SK-N-SH treated with all-trans-retinoic acid at 6 μM for 48 hours (cell line): Measurements from ENCODE around the gene SLC46A2.

Source experiments
- ATAC-seq: fragments of 200-7000 bp; cut with Tn5 transposase; 3 replicates; pipeline ENCODE4 v1.9.1; 2020; ENCODE audit warnings: mild to moderate bottlenecking, moderate library complexity
- ARNTL ChIP-seq: fragments of 450-650 bp; formaldehyde crosslinking; IDR thresholded peaks from 2 replicates; pipeline ENCODE4 v1.5.0; 2020; ENCODE audit warnings: low read depth, mild to moderate bottlenecking, moderate library complexity, borderline replicate concordance
- BACH2 ChIP-seq: fragments of 250-450 bp; sonication (Bioruptor Pico); IDR thresholded peaks from 2 replicates; pipeline ENCODE4 v1.9.0; 2021; ENCODE audit warnings: mild to moderate bottlenecking, borderline replicate concordance
- CSDC2 ChIP-seq: fragments of 250-450 bp; sonication (Bioruptor Pico); IDR thresholded peaks from 2 replicates; pipeline ENCODE4 v1.5.0; 2020; ENCODE audit warnings: mild to moderate bottlenecking, moderate library complexity
- ESRRG ChIP-seq: fragments of 250-450 bp; sonication (Bioruptor Pico); IDR thresholded peaks from 2 replicates; pipeline ENCODE4 v1.6.1; 2021; ENCODE audit warnings: mild to moderate bottlenecking
- GLIS3 ChIP-seq: fragments of 250-450 bp; sonication (Bioruptor Pico); IDR thresholded peaks from 2 replicates; pipeline ENCODE4 v1.5.0; 2020; ENCODE audit warnings: mild to moderate bottlenecking, moderate library complexity
- ISL1 ChIP-seq: fragments of 250-450 bp; sonication (Bioruptor Pico); IDR thresholded peaks from 2 replicates; pipeline ENCODE4 v2.1.2; 2022; ENCODE audit warnings: mild to moderate bottlenecking, moderate library complexity
- OSR1 ChIP-seq: fragments of 250-450 bp; sonication (Bioruptor Pico); IDR thresholded peaks from 2 replicates; pipeline ENCODE4 v1.8.0; 2022; ENCODE audit warnings: moderate library complexity, mild to moderate bottlenecking, inconsistent platforms
- PPARA ChIP-seq: fragments of 250-450 bp; sonication (Bioruptor Pico); IDR thresholded peaks from 2 replicates; pipeline ENCODE4 v1.5.0; 2020; ENCODE audit warnings: mild to moderate bottlenecking, borderline replicate concordance
- RARB ChIP-seq: fragments of 250-450 bp; sonication (Bioruptor Pico); IDR thresholded peaks from 2 replicates; pipeline ENCODE4 v1.8.0; 2021; ENCODE audit warnings: mild to moderate bottlenecking, moderate library complexity
- TCF4 ChIP-seq: fragments of 250-450 bp; sonication (Bioruptor Pico); IDR thresholded peaks from 2 replicates; pipeline ENCODE4 v1.8.0; 2021; ENCODE audit warnings: mild to moderate bottlenecking, moderate library complexity, borderline replicate concordance
- TOX ChIP-seq: fragments of 250-450 bp; sonication (Bioruptor Pico); IDR thresholded peaks from 2 replicates; pipeline ENCODE4 v1.8.0; 2021; ENCODE audit warnings: mild to moderate bottlenecking, moderate library complexity, borderline replicate concordance
- ZC3H10 ChIP-seq: fragments of 250-450 bp; sonication (Bioruptor Pico); IDR thresholded peaks from 2 replicates; pipeline ENCODE4 v1.5.1; 2021; ENCODE audit warnings: mild to moderate bottlenecking, moderate library complexity
- ZFP3 ChIP-seq: fragments of 250-450 bp; sonication (Bioruptor Pico); IDR thresholded peaks from 2 replicates; pipeline ENCODE4 v1.5.0; 2020; ENCODE audit warnings: mild to moderate bottlenecking, moderate library complexity
- ZFP30 ChIP-seq: fragments of 450-650 bp; formaldehyde crosslinking; IDR thresholded peaks from 2 replicates; pipeline ENCODE4 v1.5.0; 2022; ENCODE audit warnings: mild to moderate bottlenecking, moderate library complexity
- ZNF565 ChIP-seq: fragments of 450-650 bp; formaldehyde crosslinking; conservative IDR thresholded peaks from 2 replicates; pipeline ENCODE4 v1.5.0; 2020; ENCODE audit warnings: low read depth, mild to moderate bottlenecking, moderate library complexity
- ZNF70 ChIP-seq: fragments of 450-650 bp; formaldehyde crosslinking; IDR thresholded peaks from 2 replicates; pipeline ENCODE4 v1.5.0; 2020; ENCODE audit warnings: mild to moderate bottlenecking, moderate library complexity
- ZNF8 ChIP-seq: fragments of 450-650 bp; formaldehyde crosslinking; IDR thresholded peaks from 2 replicates; pipeline ENCODE4 v1.5.0; 2020; ENCODE audit warnings: mild to moderate bottlenecking, moderate library complexity
- TF ChIP-seq, protein P1 (sequence below): fragments of 250-450 bp; sonication (Bioruptor Pico); IDR thresholded peaks from 2 replicates; pipeline ENCODE4 v1.5.1; 2021; ENCODE audit warnings: mild to moderate bottlenecking, moderate library complexity
- TF ChIP-seq, protein P2 (sequence below): fragments of 250-450 bp; sonication (Bioruptor Pico); IDR thresholded peaks from 2 replicates; pipeline ENCODE4 v1.8.0; 2021; ENCODE audit warnings: low read depth, mild to moderate bottlenecking, moderate library complexity, borderline replicate concordance
- TF ChIP-seq, protein P3 (sequence below): fragments of 250-450 bp; sonication (Bioruptor Pico); IDR thresholded peaks from 2 replicates; pipeline ENCODE4 v1.5.1; 2020; ENCODE audit warnings: low read depth, mild to moderate bottlenecking, moderate library complexity
- TF ChIP-seq, protein P4 (sequence below): fragments of 250-450 bp; sonication (Bioruptor Pico); IDR thresholded peaks from 2 replicates; pipeline ENCODE4 v1.5.0; 2020; ENCODE audit warnings: mild to moderate bottlenecking, moderate library complexity
- TF ChIP-seq, protein P5 (sequence below): fragments of 250-450 bp; sonication (Bioruptor Pico); IDR thresholded peaks from 2 replicates; pipeline ENCODE4 v1.8.0; 2020; ENCODE audit warnings: mild to moderate bottlenecking, moderate library complexity, borderline replicate concordance

SLC46A2 gene, protein sequence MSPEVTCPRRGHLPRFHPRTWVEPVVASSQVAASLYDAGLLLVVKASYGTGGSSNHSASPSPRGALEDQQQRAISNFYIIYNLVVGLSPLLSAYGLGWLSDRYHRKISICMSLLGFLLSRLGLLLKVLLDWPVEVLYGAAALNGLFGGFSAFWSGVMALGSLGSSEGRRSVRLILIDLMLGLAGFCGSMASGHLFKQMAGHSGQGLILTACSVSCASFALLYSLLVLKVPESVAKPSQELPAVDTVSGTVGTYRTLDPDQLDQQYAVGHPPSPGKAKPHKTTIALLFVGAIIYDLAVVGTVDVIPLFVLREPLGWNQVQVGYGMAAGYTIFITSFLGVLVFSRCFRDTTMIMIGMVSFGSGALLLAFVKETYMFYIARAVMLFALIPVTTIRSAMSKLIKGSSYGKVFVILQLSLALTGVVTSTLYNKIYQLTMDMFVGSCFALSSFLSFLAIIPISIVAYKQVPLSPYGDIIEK

DNA sequence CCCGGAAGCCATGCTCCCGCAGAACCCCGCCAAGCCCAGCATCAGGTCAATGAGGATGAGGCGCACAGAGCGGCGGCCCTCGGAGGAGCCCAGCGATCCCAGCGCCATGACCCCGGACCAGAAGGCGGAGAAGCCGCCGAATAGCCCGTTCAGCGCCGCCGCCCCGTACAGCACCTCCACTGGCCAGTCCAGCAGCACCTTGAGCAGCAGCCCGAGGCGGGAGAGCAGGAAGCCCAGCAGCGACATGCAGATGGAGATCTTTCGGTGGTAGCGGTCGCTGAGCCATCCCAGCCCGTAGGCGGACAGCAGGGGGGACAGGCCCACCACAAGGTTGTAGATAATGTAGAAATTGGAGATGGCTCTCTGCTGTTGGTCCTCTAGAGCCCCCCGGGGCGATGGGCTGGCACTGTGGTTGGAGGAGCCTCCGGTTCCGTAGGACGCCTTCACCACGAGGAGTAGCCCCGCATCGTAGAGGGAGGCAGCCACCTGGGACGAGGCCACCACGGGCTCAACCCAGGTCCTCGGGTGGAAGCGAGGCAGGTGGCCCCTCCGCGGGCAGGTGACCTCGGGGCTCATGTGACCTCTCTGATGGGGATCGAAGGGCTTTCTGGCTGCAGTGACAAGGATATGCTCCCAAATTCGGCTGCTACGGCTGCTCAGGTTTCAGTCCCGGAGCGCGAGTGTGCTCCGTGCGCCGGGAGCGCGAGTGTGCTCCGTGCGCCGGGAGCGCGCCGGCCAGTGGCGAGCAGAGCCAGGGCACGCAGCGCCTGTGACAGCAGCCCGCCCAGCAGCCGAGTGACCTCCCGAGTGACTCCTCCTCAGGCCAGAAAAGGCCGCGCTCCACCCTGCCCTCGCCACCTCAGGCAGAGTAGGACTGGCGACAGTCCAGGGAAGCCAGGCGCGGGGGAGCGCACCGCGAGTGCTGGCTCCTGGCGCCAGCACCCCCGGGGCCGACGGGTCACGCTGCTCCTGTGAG lies at the start of gene SLC46A2:
Gene SLC46A2 (minus strand): TSS at position 771 of the 976 bp plus-strand sequence. CDS start 195 bp downstream, at position 576.
- no peak for TF ChIP-seq ARNTL (CRISPR knock-in tag)
- peak; percentile 57 for ATAC-seq

DNA sequence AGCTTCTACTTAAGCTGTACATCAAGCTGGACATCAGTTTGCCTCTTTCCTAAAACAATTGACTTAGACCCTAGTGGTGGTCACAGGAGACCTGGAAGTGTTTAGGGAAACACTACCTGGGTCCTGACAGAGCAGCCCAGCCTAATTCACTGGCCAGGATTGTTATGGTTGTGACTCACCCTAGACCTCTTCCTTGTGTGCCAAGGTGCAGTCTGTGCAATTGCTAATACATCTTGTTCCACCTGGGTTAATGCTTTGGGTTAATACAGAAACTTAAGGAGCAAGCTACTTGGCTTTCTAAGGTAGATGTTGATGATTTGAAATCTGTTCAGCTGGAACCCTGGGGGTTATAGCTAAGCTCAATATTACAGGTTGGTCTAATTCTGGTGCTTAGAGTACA lies 48.7 kb upstream of the SLC46A2 start:
- no peak for ATAC-seq
- TF ChIP-seq, protein P1, sequence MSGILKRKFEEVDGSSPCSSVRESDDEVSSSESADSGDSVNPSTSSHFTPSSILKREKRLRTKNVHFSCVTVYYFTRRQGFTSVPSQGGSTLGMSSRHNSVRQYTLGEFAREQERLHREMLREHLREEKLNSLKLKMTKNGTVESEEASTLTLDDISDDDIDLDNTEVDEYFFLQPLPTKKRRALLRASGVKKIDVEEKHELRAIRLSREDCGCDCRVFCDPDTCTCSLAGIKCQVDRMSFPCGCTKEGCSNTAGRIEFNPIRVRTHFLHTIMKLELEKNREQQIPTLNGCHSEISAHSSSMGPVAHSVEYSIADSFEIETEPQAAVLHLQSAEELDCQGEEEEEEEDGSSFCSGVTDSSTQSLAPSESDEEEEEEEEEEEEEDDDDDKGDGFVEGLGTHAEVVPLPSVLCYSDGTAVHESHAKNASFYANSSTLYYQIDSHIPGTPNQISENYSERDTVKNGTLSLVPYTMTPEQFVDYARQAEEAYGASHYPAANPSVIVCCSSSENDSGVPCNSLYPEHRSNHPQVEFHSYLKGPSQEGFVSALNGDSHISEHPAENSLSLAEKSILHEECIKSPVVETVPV, result no peak
- TF ChIP-seq, protein P2, sequence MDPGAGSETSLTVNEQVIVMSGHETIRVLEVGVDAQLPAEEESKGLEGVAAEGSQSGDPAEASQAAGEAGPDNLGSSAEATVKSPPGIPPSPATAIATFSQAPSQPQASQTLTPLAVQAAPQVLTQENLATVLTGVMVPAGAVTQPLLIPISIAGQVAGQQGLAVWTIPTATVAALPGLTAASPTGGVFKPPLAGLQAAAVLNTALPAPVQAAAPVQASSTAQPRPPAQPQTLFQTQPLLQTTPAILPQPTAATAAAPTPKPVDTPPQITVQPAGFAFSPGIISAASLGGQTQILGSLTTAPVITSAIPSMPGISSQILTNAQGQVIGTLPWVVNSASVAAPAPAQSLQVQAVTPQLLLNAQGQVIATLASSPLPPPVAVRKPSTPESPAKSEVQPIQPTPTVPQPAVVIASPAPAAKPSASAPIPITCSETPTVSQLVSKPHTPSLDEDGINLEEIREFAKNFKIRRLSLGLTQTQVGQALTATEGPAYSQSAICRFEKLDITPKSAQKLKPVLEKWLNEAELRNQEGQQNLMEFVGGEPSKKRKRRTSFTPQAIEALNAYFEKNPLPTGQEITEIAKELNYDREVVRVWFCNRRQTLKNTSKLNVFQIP, result no peak
- TF ChIP-seq, protein P3, sequence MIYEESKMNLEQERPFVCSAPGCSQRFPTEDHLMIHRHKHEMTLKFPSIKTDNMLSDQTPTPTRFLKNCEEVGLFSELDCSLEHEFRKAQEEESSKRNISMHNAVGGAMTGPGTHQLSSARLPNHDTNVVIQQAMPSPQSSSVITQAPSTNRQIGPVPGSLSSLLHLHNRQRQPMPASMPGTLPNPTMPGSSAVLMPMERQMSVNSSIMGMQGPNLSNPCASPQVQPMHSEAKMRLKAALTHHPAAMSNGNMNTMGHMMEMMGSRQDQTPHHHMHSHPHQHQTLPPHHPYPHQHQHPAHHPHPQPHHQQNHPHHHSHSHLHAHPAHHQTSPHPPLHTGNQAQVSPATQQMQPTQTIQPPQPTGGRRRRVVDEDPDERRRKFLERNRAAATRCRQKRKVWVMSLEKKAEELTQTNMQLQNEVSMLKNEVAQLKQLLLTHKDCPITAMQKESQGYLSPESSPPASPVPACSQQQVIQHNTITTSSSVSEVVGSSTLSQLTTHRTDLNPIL, result no peak
- no peak for TF ChIP-seq TCF4 (CRISPR knock-in tag)
- TF ChIP-seq ZNF8 (CRISPR knock-in tag), result no peak
- no peak for TF ChIP-seq BACH2
- no peak for TF ChIP-seq ZNF565
- TF ChIP-seq ESRRG (CRISPR knock-in tag), result no peak
- no peak for TF ChIP-seq ZFP30 (CRISPR knock-in tag)
- TF ChIP-seq RARB (CRISPR knock-in tag), result no peak
- TF ChIP-seq ARNTL (CRISPR knock-in tag), result no peak
- TF ChIP-seq ZC3H10, result no peak
- no peak for TF ChIP-seq ISL1
- TF ChIP-seq PPARA (CRISPR knock-in tag), result no peak
- TF ChIP-seq, protein P4, sequence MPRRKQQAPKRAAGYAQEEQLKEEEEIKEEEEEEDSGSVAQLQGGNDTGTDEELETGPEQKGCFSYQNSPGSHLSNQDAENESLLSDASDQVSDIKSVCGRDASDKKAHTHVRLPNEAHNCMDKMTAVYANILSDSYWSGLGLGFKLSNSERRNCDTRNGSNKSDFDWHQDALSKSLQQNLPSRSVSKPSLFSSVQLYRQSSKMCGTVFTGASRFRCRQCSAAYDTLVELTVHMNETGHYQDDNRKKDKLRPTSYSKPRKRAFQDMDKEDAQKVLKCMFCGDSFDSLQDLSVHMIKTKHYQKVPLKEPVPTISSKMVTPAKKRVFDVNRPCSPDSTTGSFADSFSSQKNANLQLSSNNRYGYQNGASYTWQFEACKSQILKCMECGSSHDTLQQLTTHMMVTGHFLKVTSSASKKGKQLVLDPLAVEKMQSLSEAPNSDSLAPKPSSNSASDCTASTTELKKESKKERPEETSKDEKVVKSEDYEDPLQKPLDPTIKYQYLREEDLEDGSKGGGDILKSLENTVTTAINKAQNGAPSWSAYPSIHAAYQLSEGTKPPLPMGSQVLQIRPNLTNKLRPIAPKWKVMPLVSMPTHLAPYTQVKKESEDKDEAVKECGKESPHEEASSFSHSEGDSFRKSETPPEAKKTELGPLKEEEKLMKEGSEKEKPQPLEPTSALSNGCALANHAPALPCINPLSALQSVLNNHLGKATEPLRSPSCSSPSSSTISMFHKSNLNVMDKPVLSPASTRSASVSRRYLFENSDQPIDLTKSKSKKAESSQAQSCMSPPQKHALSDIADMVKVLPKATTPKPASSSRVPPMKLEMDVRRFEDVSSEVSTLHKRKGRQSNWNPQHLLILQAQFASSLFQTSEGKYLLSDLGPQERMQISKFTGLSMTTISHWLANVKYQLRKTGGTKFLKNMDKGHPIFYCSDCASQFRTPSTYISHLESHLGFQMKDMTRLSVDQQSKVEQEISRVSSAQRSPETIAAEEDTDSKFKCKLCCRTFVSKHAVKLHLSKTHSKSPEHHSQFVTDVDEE (CRISPR knock-in tag), result no peak
- TF ChIP-seq GLIS3 (CRISPR knock-in tag), result no peak
- TF ChIP-seq CSDC2 (CRISPR knock-in tag), result no peak
- TF ChIP-seq TOX, result no peak
- no peak for TF ChIP-seq ZNF70 (CRISPR knock-in tag)
- no peak for TF ChIP-seq ZFP3 (CRISPR knock-in tag)

DNA sequence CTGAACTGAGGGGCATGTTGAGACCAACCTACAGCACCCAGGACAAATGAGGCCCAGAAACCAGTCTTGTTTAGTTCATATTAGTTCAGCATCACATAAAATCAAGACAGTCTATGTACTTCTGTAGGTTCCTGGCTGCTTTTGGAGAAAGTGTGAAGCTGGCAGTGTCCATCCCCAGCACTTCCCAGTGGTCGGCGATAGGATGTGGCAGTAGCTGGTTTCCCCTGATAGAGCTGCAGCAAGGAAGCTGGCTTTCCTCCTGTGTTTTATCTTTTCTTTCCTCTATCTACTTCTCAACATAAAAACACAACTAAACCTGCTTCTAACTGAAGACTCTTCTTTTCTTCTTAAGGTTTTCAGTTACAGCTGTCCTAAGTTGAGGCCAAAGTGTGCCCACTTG lies 43.0 kb upstream of the SLC46A2 start:
- no peak for ATAC-seq
- TF ChIP-seq TCF4 (CRISPR knock-in tag) (no peak), RARB (CRISPR knock-in tag) (no peak), TOX (no peak), OSR1 (CRISPR knock-in tag) (no peak), ZFP30 (CRISPR knock-in tag) (no peak), ESRRG (CRISPR knock-in tag) (no peak), ZNF70 (CRISPR knock-in tag) (no peak), CSDC2 (CRISPR knock-in tag) (no peak), PPARA (CRISPR knock-in tag) (no peak)
- TF ChIP-seq, protein P4 (CRISPR knock-in tag), result no peak
- TF ChIP-seq, protein P5, sequence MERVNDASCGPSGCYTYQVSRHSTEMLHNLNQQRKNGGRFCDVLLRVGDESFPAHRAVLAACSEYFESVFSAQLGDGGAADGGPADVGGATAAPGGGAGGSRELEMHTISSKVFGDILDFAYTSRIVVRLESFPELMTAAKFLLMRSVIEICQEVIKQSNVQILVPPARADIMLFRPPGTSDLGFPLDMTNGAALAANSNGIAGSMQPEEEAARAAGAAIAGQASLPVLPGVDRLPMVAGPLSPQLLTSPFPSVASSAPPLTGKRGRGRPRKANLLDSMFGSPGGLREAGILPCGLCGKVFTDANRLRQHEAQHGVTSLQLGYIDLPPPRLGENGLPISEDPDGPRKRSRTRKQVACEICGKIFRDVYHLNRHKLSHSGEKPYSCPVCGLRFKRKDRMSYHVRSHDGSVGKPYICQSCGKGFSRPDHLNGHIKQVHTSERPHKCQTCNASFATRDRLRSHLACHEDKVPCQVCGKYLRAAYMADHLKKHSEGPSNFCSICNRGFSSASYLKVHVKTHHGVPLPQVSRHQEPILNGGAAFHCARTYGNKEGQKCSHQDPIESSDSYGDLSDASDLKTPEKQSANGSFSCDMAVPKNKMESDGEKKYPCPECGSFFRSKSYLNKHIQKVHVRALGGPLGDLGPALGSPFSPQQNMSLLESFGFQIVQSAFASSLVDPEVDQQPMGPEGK (CRISPR knock-in tag), result no peak
- TF ChIP-seq, protein P3, result no peak
